Ovary (tissue), 9 donors: Measurements from ENCODE around the gene MBD1. TPM values are rescaled to one million over a fixed set of nuclear protein-coding genes. Genes with fewer than 3 reads are reported as not detected.

ENCODE experiments used
- DNase-seq, 5 donors: peaks; one replicate each; pipeline ENCODE4 v3.0.0-alpha.2; 2019 to 2020
- H3K27ac ChIP-seq, 2 donors: fragments of 200-600 bp; one replicate each; pipeline versions ENCODE4 v1.5.1 to v1.8.0; 2019 to 2022
- H3K27me3 ChIP-seq: fragments of 200-600 bp; one replicate; pipeline ENCODE4 v1.8.0; 2022
- H3K36me3 ChIP-seq: fragments of 200-600 bp; sonication (generic); one replicate; pipeline ENCODE4 v1.5.1; 2019
- H3K4me1 ChIP-seq: one replicate; pipeline ENCODE4 v1.8.1; 2013; ENCODE audit warnings: mild to moderate bottlenecking, moderate library complexity; ENCODE audit not compliant: insufficient read depth
- H3K4me3 ChIP-seq: fragments of 200-600 bp; sonication (generic); one replicate; pipeline ENCODE4 v1.5.1; 2017
- H3K9me3 ChIP-seq, 2 donors: fragments of 200-600 bp in 1 of 2; sonication (generic) in 1 of 2; one replicate each; pipeline versions ENCODE4 v1.5.1 to v1.8.1; 2013 to 2019; ENCODE audit warnings: mild to moderate bottlenecking in 1 of 2, moderate library complexity in 1 of 2
- CTCF ChIP-seq, 3 donors: fragments of 450-650 bp in 2 of 3; fragments of 200-600 bp in 1 of 3; IDR thresholded peaks; one replicate each; pipeline versions ENCODE4 v1.5.1 to v1.8.0; 2016 to 2022; ENCODE audit warnings: antibody characterized with exemption in 3 of 3, mild to moderate bottlenecking in 1 of 3
- EP300 ChIP-seq: sonication (generic); formaldehyde crosslinking; IDR thresholded peaks from one replicate; pipeline ENCODE4 v1.6.1; 2017; ENCODE audit warnings: antibody characterized with exemption
- POLR2A ChIP-seq: fragments of 450-650 bp; IDR thresholded peaks from one replicate; pipeline ENCODE4 v1.6.1; 2017; ENCODE audit warnings: antibody characterized with exemption, mild to moderate bottlenecking, moderate library complexity
- WGBS, 3 donors: extraction: QIAGEN DNeasy Blood & Tissue Kit in 1 of 3; methylation state at CpG; one replicate each; pipeline versions ENCODE4 v1.1.5 to v1.1.7; 2013 to 2017; 5-methylcytosine and 5-hydroxymethylcytosine counted together
- intact Hi-C, 4 donors: fragments of 100-400 bp; cut with DNase I; formaldehyde crosslinking; loops; one replicate each; pipeline versions ENCODE4 v1.11.0 to v1.15.1; 2022 to 2023
- polyA plus RNA-seq, 2 donors: library from polyadenylated mRNA; stranded (reverse); fragments of 200-250 nt in 1 of 2; fragments of 350-450 nt in 1 of 2; fragmentation: Illumina TruSeq in 1 of 2; extraction: RNeasy Lipid Tissue Mini Kit (QIAGEN cat#74804) in 1 of 2; gene quantifications; one replicate each; pipeline ENCODE4 v1.2.3, GENCODE V29; 2013 to 2014
- total RNA-seq, 7 donors: library from RNA; depleted of rRNA in 2 of 7; stranded (reverse); fragments of >200 nt in 2 of 7; fragmentation: NEBNext Ultra II Directional in 3 of 7; extraction: Animal tissue kit (Norgen Biotek cat#: 25700) in 3 of 7; gene quantifications; one replicate each; pipeline versions ENCODE4 v1.1.0 to v1.2.4, GENCODE V29; 2016 to 2023
- donor health status: DM: no; HTN: no; CAD: no; lungs with moderate emphysema.
- donor health status: DM: no; HTN: no; CAD: no.
- donor health status: Bipolar disorder and iron deficiency.
- donor health status: DM: yes; HTN: yes; CAD: no.
- donor health status: DM: no; HTN: no; CAD: no.
- donor health status: DM: yes; HTN: yes; CAD: no.

Gene MBD1
- total and polyA plus RNA-seq, 9 donors: 30.1 to 78.5 (median 61.1) TPM

- Histone ChIP-seq H3K4me1 (no peaks in the 10 kb centered on the region), H3K4me3 (no peak overlapping the region), H3K27ac (no peak overlapping the region), H3K27me3 (no peaks in the 10 kb centered on the region), H3K36me3 (peaks cover 4% of the 10 kb centered on the region), H3K9me3 (no peaks in the 10 kb centered on the region)
- intact Hi-C loops: no loop called here
- no peak for DNase-seq
- no peak for TF ChIP-seq POLR2A
- no peak for TF ChIP-seq CTCF (IDR thresholded peaks at IDR 0.05)
- no peak for TF ChIP-seq EP300
- 79 to 91% (median 81%) methylated on average over 5 of the region's 5 CpGs for WGBS, 3 donors
Measured at GRCh38 chr18:50272568-50272967, 8.8 kb downstream of the MBD1 start.

GRCh38 chr18:50268022-50268747 is 13.1 kb downstream of the MBD1 start:
- no peaks in the 10 kb centered on the region for H3K27me3 ChIP-seq
- peaks cover 4% of the 10 kb centered on the region for H3K4me1 ChIP-seq
- H3K9me3 ChIP-seq: no peaks in the 10 kb centered on the region
- intact Hi-C loops: loop anchor here in 1 of 4 donors (5.0 kb wide), 1 partner anchor 929 kb away; the partner anchor contains the start of gene MEX3C
- TF ChIP-seq CTCF (IDR thresholded peaks at IDR 0.05): peak in 2 of 3 donors; percentile 42 to 45
- no peak for TF ChIP-seq POLR2A
- no peak for TF ChIP-seq EP300
- peak overlapping the region; percentile 39 to 54 for H3K27ac ChIP-seq
- DNase-seq: peak; percentile 59 to 83 (median 74)
- H3K4me3 ChIP-seq: peak overlapping the region; percentile 39
- peaks cover under 1% of the 10 kb centered on the region for H3K36me3 ChIP-seq
- WGBS, 3 donors: 25 to 29% (median 28%) methylated on average over 56 of the region's 56 CpGs

- H3K9me3 ChIP-seq: no peaks in the 10 kb centered on the region
- H3K27ac ChIP-seq: no peak within 1 kb of the TSS
- DNase-seq: peak; percentile 89 to 95 (median 92)
- peak within 1 kb of the TSS; percentile 58 for H3K4me3 ChIP-seq
- TF ChIP-seq CTCF (IDR thresholded peaks at IDR 0.05): no peak
- TF ChIP-seq EP300: no peak
- no peak for TF ChIP-seq POLR2A
- H3K27me3 ChIP-seq: no peaks in the 10 kb centered on the region
- H3K4me1 ChIP-seq: peaks cover 4% of the 10 kb centered on the region
- 0 to 1% (median 0%) methylated on average over 35 to 37 of the region's 37 CpGs for WGBS, 3 donors
- intact Hi-C loops: loop anchor here in 1 of 4 donors (5.0 kb wide), 1 partner anchor 931 kb away; the partner anchor contains the start of gene MEX3C
- no peaks in the 10 kb centered on the region for H3K36me3 ChIP-seq
Measured at GRCh38 chr18:50266248-50266704, 15.0 kb downstream of the MBD1 start, which contains the start of gene CFAP53. CFAP53 (minus strand) TSS chr18:50266495; CDS start chr18:50266404, 91 bp downstream.

- intact Hi-C loops: no loop called here
Measured at GRCh38 chr18:50262977-50263376, 18.3 kb downstream of the MBD1 start.

More at GRCh38 chr18:50262977-50263376, 18.3 kb downstream of the MBD1 start:
- H3K9me3 ChIP-seq: no peaks in the 10 kb centered on the region
- peaks cover 4% of the 10 kb centered on the region for H3K4me1 ChIP-seq
- TF ChIP-seq CTCF (IDR thresholded peaks at IDR 0.05) (no peak), EP300 (no peak), POLR2A (no peak)
- no peak for DNase-seq
- no peaks in the 10 kb centered on the region for H3K27me3 ChIP-seq
- H3K36me3 ChIP-seq: no peaks in the 10 kb centered on the region
- H3K4me3 ChIP-seq: no peak overlapping the region
- H3K27ac ChIP-seq: no peak overlapping the region
